Kidney (tissue), 22 donors: ENCODE measurements around the gene BTBD17. TPM values are rescaled to one million over a fixed set of nuclear protein-coding genes. Genes with fewer than 3 reads are reported as not detected.

ENCODE experiments used
- DNase-seq, 5 donors: peaks; one replicate each; pipeline ENCODE4 v3.0.0-alpha.2; 2013 to 2020
- FAIRE-seq: peaks from 2 replicates; lab custom pipeline; 2012; peaks lifted over from hg19 to GRCh38; lab: Jason Lieb, UNC
- H3K27ac ChIP-seq, 2 donors: one replicate each; pipeline ENCODE4 v1.7.0; 2013; ENCODE audit warnings: low read depth in 2 of 2, low read length in 2 of 2, inconsistent platforms in 1 of 2
- H3K27me3 ChIP-seq: one replicate; pipeline ENCODE4 v1.7.1; 2013; ENCODE audit warnings: low read length, inconsistent platforms; ENCODE audit not compliant: control insufficient read depth, insufficient read depth
- H3K36me3 ChIP-seq, 3 donors: one replicate each; pipeline versions ENCODE4 v1.7.0 to v1.7.1; 2013; ENCODE audit warnings: low read length in 3 of 3, control low read depth in 1 of 3, inconsistent platforms in 1 of 3; ENCODE audit not compliant: insufficient read depth in 3 of 3, control insufficient read depth in 2 of 3
- H3K4me1 ChIP-seq, 3 donors: one replicate each; pipeline versions ENCODE4 v1.7.0 to v1.7.1; 2013; ENCODE audit warnings: low read length in 3 of 3, inconsistent platforms in 1 of 3, low read depth in 1 of 3; ENCODE audit not compliant: control insufficient read depth in 2 of 3, insufficient read depth in 2 of 3
- H3K4me3 ChIP-seq, 3 donors: one replicate each; pipeline versions ENCODE4 v1.7.0 to v1.8.1; 2013; ENCODE audit warnings: low read length in 3 of 3, control low read depth in 1 of 3, inconsistent platforms in 1 of 3
- H3K9ac ChIP-seq, 3 donors: one replicate each; pipeline versions ENCODE4 v1.7.0 to v1.7.1; 2013; ENCODE audit warnings: low read length in 3 of 3, control low read depth in 1 of 3, inconsistent platforms in 1 of 3
- H3K9me3 ChIP-seq, 3 donors: one replicate each; pipeline versions ENCODE4 v1.7.0 to v1.7.1; 2013; ENCODE audit warnings: low read length in 3 of 3, control low read depth in 1 of 3, inconsistent platforms in 1 of 3; ENCODE audit not compliant: control insufficient read depth in 2 of 3, insufficient read depth in 1 of 3
- CTCF ChIP-seq: IDR thresholded peaks from 3 replicates; pipeline ENCODE4 v1.5.1; 2012; ENCODE audit warnings: mild to moderate bottlenecking, moderate library complexity, borderline replicate concordance; ENCODE audit not compliant: insufficient read depth; ENCODE audit errors: extremely low read depth
- intact Hi-C: fragments of 100-400 bp; cut with DNase I; formaldehyde crosslinking; loops from one replicate; pipeline ENCODE4 v1.11.1; 2022
- long read RNA-seq, 10 donors: library from polyadenylated mRNA in 1 of 10; unstranded in 1 of 10; transcript quantifications; one replicate each; pipeline ENCODE4 v2.0.0 and lab custom pipeline, GENCODE V29; 2021 to 2026
- polyA plus RNA-seq: library from polyadenylated mRNA; stranded (reverse); fragments of 350-450 nt; fragmentation: Illumina TruSeq; extraction: RNeasy Lipid Tissue Mini Kit (QIAGEN cat#74804); gene quantifications from one replicate; pipeline ENCODE4 v1.2.3, GENCODE V29; 2014; ENCODE audit warnings: low read depth, low replicate concordance; ENCODE audit not compliant: insufficient read depth
- total RNA-seq: library from RNA; stranded (reverse); fragmentation: NEBNext Ultra II Directional; extraction: Animal tissue kit (Norgen Biotek cat#: 25700); gene quantifications from one replicate; pipeline ENCODE4 v1.2.1, GENCODE V29; 2021
- donor health status: control.
- donor health status: control.
- donor health status: control.
- donor health status: control.
- donor health status: control.
- donor health status: DM: yes; HTN: yes; CAD: no.
- donor health status: Normal renal cell carcinoma (clear cell type).

BTBD17 gene, protein sequence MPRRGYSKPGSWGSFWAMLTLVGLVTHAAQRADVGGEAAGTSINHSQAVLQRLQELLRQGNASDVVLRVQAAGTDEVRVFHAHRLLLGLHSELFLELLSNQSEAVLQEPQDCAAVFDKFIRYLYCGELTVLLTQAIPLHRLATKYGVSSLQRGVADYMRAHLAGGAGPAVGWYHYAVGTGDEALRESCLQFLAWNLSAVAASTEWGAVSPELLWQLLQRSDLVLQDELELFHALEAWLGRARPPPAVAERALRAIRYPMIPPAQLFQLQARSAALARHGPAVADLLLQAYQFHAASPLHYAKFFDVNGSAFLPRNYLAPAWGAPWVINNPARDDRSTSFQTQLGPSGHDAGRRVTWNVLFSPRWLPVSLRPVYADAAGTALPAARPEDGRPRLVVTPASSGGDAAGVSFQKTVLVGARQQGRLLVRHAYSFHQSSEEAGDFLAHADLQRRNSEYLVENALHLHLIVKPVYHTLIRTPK
- total RNA-seq = not detected
- not detected for polyA plus RNA-seq
- long read RNA-seq, donor 1 = 0 reads
- long read RNA-seq, donor 2, partial matches to known transcripts = 113 of 119 reads
- long read RNA-seq, donor 2, other reads (novel, unspliced or antisense) = 6 of 119 reads
- long read RNA-seq, donor 3 = 0 reads
- long read RNA-seq, donor 4 = 0 reads
- long read RNA-seq, donor 5 = 0 reads
- long read RNA-seq, donor 6 = 0 reads
- long read RNA-seq, donor 7 = 0 reads
- long read RNA-seq, donor 8, partial matches to known transcripts = 0 of 1 reads
- long read RNA-seq, donor 8, other reads (novel, unspliced or antisense) = 0 of 1 reads
- long read RNA-seq, donor 9 = 0 reads
- long read RNA-seq, donor 10 = 0 reads

DNA sequence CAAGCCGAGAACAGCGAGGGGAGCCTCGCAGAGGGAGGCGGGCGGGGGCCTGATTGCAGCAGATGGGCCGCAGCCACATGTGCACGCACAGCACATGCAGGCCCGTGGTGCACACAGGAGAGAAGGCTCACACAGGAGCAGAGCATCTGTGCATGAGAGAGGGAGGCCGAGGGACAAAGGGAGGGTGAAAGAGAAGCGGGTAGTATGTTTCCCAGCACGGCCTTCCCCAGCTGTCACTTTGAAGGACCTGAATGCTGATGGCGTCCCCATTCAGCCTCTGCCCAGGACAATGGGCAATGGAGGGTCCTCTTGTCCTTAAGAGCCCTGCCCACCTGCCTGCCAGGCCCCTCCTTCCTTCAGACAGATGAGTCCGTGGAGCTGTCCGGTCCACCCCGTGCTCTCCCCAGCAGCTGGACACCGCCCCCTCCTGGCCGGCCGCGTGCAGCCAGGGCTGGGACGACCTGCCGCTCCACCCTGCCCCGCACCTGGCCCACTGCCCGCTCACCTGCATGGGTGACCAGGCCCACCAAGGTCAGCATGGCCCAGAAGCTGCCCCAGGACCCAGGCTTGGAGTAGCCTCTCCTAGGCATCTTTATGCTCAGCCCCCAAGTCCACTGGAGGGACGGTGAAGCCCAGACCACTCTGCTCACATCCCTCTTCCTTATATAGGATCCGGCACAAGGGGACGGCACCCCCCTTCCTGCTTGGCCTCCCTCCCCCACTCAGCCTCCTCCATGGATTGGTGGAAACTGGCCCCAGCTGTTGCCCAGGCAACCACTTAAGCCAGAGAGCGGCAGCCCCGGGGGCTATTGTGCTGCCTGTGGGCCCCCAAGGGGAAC lies at the start of gene BTBD17:
TSS of gene BTBD17 (minus strand) at position 639 of the 839 bp plus-strand sequence. CDS start at position 590, 49 bp downstream.
- H3K9ac ChIP-seq = no peak within 1 kb of the TSS
- H3K27me3 ChIP-seq = peaks cover 10% of the 10 kb centered on the region
- FAIRE-seq (no peak), DNase-seq (peak in 4 of 5 donors; percentile 74 to 86 (median 78))
- no peaks in the 10 kb centered on the region for H3K4me1 ChIP-seq
- intact Hi-C loops = loop anchor here (10.0 kb wide), 1 partner anchor 57 kb away; no protein-coding TSS in a partner anchor
- no peaks in the 10 kb centered on the region for H3K36me3 ChIP-seq
- H3K27ac ChIP-seq = no peak within 1 kb of the TSS
- H3K4me3 ChIP-seq = no peak within 1 kb of the TSS
- TF ChIP-seq CTCF = peak; percentile 47
- no peaks in the 10 kb centered on the region for H3K9me3 ChIP-seq

GRCh38 chr17:74410001-74410443 lies 48.4 kb upstream of the BTBD17 start:
- no peak overlapping the region for H3K27ac ChIP-seq

DNA sequence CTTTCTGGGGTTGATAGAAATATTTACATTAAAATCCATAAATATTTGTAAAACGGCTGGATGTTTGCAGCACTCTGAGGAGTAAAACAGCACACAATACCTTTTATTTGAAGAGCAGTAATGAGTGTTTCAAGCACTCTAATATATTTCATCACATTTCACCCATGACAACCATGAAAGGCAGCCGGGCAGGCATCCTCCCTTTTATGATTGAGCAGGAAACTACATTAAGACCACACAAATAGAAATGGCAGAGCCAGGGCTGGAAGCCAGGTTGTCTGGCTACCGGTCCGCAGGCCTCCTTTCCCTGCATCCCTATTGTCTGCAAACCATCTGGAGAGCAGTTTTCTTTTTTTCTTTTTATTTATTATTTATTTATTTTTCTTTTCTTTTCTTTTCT lies 47.1 kb upstream of the BTBD17 start:
- no peak overlapping the region for H3K9ac ChIP-seq
- H3K4me1 ChIP-seq = no peaks in the 10 kb centered on the region
- H3K27me3 ChIP-seq = no peaks in the 10 kb centered on the region
- no peaks in the 10 kb centered on the region for H3K9me3 ChIP-seq
- no peak for TF ChIP-seq CTCF
- H3K27ac ChIP-seq = no peak overlapping the region
- H3K4me3 ChIP-seq = no peak overlapping the region
- intact Hi-C loops = no loop called here
- FAIRE-seq (no peak), DNase-seq (no peak)
- H3K36me3 ChIP-seq = no peaks in the 10 kb centered on the region

More at GRCh38 chr17:74410001-74410443, 48.4 kb upstream of the BTBD17 start:
- TF ChIP-seq CTCF = no peak
- DNase-seq (no peak), FAIRE-seq (no peak)
- Histone ChIP-seq H3K9me3 (no peaks in the 10 kb centered on the region), H3K4me1 (no peaks in the 10 kb centered on the region), H3K36me3 (no peaks in the 10 kb centered on the region), H3K9ac (no peak overlapping the region), H3K27me3 (no peaks in the 10 kb centered on the region), H3K4me3 (no peak overlapping the region)
- intact Hi-C loops = no loop called here
